Stimulated activated CD8-positive, alpha-beta memory T cell treated with anti-CD3 and anti-CD28 coated beads, Interleukin-15, amount 100 ng/mL, for 1 hour (primary cell): ENCODE results near the gene PPP1CA.

Experiments
- DNase-seq: peaks from one replicate; pipeline ENCODE4 v3.0.0-alpha.2; 2020; ENCODE audit warnings: low read depth

PPP1CA gene

GRCh38 chr11:67382276-67383136 lies 19.2 kb downstream of the PPP1CA start:
- DNase-seq: peak; percentile 75

GRCh38 chr11:67381244-67381972 lies 20.2 kb downstream of the PPP1CA start:
- no peak for DNase-seq

GRCh38 chr11:67379061-67380058 lies 22.3 kb downstream of the PPP1CA start:
- DNase-seq: no peak

GRCh38 chr11:67378544-67378943 lies 23.1 kb downstream of the PPP1CA start:
- no peak for DNase-seq

- DNase-seq: no peak
These were observed 24.5 kb downstream of the PPP1CA start for GRCh38 chr11:67376873-67377808.

GRCh38 chr11:67376063-67376820 lies 25.4 kb downstream of the PPP1CA start:
- DNase-seq: no peak

GRCh38 chr11:67375320-67376055 lies 26.2 kb downstream of the PPP1CA start:
- DNase-seq: no peak

GRCh38 chr11:67374571-67375281 lies 26.9 kb downstream of the PPP1CA start:
- DNase-seq: no peak

- peak; percentile 48 for DNase-seq
These were observed 27.7 kb downstream of the PPP1CA start for GRCh38 chr11:67373648-67374570.

- DNase-seq: no peak
These were observed 28.5 kb downstream of the PPP1CA start, which contains the start of gene CLCF1 for GRCh38 chr11:67372993-67373647. Gene CLCF1, minus strand, starts transcription at chr11:67373598. Its CDS starts 59 bp downstream, at chr11:67373539.

GRCh38 chr11:67372321-67372992 lies 29.2 kb downstream of the PPP1CA start:
- DNase-seq: no peak

- no peak for DNase-seq
These were observed 29.7 kb downstream of the PPP1CA start for GRCh38 chr11:67371911-67372320.

GRCh38 chr11:67371189-67371910 lies 30.3 kb downstream of the PPP1CA start:
- DNase-seq: no peak

GRCh38 chr11:67370351-67371076 lies 31.1 kb downstream of the PPP1CA start:
- no peak for DNase-seq

GRCh38 chr11:67369801-67370284 lies 31.8 kb downstream of the PPP1CA start:
- DNase-seq: no peak
